HCT116 (cell line): ENCODE results near the gene RASL10A.

Source experiments
- CTCF ChIP-seq, 3 experiments: fragments of 200-600 bp in 1 of 3; sonication (generic) in 1 of 3; IDR thresholded peaks in 2 of 3; conservative IDR thresholded peaks in 1 of 3; 2 replicates each; pipeline ENCODE4 v1.5.1; 2012 to 2017; ENCODE audit warnings: low read depth in 2 of 3, low read length in 2 of 3, antibody characterized with exemption in 1 of 3, borderline replicate concordance in 1 of 3, control low read depth in 1 of 3, mild to moderate bottlenecking in 1 of 3, mixed read lengths in 1 of 3, mixed run types in 1 of 3, moderate library complexity in 1 of 3; ENCODE audit not compliant: insufficient read depth in 1 of 3
- MAX ChIP-seq: IDR thresholded peaks from 2 replicates; pipeline ENCODE4 v1.6.1; 2012
- POLR2A ChIP-seq: IDR thresholded peaks from 2 replicates; pipeline ENCODE4 v1.7.0; 2011; ENCODE audit warnings: borderline replicate concordance; ENCODE audit not compliant: insufficient read depth, insufficient read length; ENCODE audit errors: extremely low read depth
- SRF ChIP-seq: IDR thresholded peaks from 2 replicates; pipeline ENCODE4 v1.6.1; 2012; ENCODE audit warnings: low read depth

GRCh38 chr22:29325356-29325755 lies 9.9 kb upstream of the RASL10A start:
- TF ChIP-seq CTCF (IDR thresholded peaks at IDR 0.05 in 2 of 3, conservative IDR thresholded peaks at IDR 0.05 in 1 of 3; ENCODE audit: borderline replicate concordance in 1 of 3, insufficient read depth in 1 of 3, low read depth in 2 of 3, low read length in 2 of 3) (no peak), POLR2A (no peak), MAX (no peak), SRF (no peak)
